GM21825 (cell line): ENCODE data around the gene DIAPH3.

Experiments
- ATAC-seq: cut with Tn5 transposase; IDR thresholded peaks from one replicate; pipeline ENCODE4 v1.9.1; 2021; ENCODE audit warnings: mild to moderate bottlenecking, moderate library complexity; ENCODE audit not compliant: unreplicated experiment

DIAPH3 gene

DNA sequence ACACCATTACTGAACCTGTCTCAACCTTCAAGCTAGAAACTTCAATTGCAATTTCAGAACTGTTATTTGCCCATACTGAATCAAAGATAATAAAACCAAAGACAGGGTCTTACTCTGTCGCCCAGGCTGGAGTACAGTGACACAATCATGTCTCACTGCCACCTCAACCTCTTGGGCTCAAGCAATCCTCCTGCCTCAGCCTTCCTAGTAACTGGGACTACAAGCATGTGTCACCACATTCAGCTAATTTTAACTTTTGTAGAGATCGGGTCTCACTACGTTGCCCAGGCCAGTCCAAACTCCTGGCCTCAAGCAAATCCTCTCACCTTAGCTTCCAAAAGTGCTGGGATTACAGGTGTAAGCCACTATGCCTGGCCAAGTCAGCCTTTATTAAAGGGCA lies 143.4 kb downstream of the DIAPH3 start:
- no peak for ATAC-seq

DNA sequence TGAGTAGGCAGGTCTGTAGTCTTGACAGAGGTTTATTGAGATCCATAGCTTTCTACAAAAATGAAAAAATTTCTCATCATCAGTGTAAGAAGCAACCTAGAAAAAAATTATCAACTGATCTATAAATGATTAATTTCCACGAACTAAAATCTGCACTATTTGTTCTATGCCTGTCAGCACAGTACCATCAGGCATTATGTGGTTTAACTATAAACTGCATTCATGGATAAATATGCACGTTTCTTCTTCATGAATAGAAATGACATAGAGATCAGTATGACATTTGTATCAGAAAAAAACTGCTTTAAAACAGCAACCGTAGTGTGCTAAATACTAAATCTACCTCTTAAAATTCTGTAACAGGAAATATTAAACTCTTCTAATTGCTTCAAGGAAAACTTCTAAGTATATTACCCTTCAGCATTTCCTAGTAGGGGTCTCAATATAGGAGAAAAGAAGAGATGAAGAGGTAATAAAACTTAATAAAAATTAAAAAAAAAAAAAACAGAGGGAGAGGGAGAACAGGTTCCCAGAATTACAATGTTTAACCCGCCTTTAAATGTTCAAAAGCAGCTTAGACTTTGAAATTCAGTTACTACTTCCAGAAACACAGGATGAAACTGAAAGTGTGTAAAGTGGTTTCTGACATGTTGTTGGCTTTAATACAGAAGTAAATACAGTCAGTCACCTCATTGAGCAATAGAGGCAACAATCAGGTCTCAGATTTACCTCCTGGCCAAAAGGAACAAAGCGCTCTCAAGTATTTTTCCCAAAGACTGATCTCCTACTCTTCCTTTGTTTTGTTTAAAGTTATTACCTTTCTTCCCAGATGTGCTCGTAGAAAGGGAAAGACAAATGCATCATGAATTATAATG lies 144.4 kb downstream of the DIAPH3 start:
- ATAC-seq, result peak; percentile 81

- no peak for ATAC-seq
Measured at GRCh38 chr13:60018536-60018935, 145.2 kb downstream of the DIAPH3 start.

- ATAC-seq, result no peak
Measured at GRCh38 chr13:60016229-60016628, 147.5 kb downstream of the DIAPH3 start.

DNA sequence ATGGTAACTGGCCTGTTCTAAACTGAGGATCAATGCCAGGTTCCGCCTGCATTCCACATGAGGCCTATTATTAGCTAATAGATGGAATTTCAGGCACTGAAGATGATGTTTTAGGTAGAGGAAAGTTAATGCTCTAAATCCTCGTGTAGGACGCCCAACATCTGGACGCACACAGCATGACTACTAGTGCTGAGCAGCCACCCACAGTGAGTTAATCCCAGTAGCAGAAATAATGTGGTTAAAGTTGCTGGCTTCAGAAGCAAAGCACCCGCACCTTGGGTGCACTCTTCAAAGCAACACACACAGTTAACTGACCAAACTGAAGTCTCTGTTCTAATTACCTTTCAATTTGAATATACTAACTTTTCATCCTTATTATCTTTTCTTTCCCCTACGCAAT lies 150.6 kb downstream of the DIAPH3 start:
- no peak for ATAC-seq

GRCh38 chr13:60012488-60012887 lies 151.2 kb downstream of the DIAPH3 start:
- ATAC-seq, result no peak

GRCh38 chr13:60009300-60010253 lies 154.2 kb downstream of the DIAPH3 start:
- ATAC-seq, result no peak

GRCh38 chr13:60001889-60002288 lies 161.8 kb downstream of the DIAPH3 start:
- no peak for ATAC-seq

GRCh38 chr13:60000976-60001375 lies 162.8 kb downstream of the DIAPH3 start:
- ATAC-seq, result no peak

DNA sequence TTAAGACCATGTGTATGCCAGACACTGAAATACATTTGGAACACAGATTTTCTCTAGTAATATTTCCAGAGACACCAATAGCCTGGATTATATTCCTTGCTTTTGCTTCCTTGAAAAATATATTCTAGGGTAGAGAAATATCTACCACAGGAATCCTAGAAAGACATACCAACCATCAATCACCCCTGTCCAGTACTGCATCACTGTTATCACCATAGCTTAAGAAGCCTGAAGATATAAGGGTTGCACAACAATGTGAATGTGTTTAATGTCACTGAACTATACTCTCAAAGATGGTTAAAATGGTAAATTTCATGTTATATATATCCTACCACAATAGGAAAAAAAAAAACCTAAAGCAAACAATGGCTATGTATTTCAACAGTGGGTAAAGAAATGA lies 163.6 kb downstream of the DIAPH3 start:
- no peak for ATAC-seq

DNA sequence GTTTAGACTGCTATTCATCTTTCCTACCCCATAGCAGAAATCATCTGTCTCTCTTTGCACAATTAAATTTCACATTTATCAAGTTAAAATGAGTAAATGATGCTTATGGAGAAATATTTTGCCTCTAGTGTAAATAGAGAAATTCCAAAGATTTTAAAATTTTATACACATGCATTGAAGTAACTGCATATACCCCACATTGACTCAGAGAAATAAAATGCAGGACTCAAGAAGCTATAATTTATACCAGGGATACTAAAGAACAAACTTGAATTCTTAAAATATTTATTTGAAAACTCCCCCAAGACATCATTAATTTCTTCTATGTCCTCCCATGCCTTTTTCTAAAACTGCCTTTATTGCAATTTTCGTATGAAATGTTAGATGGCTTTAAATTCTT lies 165.8 kb downstream of the DIAPH3 start:
- ATAC-seq, result no peak

DNA sequence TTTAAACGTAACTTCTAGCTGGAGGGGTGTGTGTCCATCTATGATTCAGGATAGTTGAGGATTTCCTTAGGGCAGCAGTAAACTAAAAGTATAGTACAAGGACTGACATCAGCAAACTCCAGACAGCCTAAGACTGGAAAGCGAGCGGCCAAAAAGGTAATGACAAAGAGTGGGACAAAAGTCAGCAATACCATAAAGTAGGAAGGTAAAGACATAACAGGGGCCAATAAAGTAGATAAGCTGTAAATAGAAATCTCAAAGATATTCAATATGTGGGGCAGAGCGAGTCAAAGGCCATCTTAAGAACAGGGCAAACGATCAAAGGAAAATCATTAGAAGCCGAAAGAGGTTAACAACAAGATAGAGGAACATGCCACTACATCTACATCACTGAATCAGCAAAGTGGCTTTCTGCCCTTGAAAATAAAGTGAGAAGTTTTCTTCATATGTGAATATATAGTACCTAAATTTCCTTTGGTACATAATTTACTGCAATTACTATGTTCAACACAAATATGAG lies 167.2 kb downstream of the DIAPH3 start:
- ATAC-seq, result no peak

DNA sequence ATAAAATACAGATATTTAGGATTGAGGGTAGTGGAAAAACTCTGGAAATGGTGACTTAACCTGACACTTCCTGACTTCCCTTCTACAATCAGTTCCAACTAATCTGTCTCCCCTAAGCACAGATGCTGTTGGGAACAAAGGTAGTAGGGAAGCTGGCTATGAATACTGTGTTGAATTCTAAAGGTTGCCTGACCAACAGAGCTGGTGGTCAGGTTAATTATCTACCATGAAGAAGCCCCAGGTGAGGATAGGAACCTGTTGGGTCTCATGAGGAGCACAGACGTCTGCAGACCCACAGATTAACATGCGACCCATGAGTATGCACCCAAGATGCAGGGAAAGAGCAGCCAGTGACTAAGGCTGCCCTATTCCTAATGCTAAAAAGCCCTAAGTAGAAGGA lies 172.3 kb downstream of the DIAPH3 start:
- ATAC-seq, result no peak

GRCh38 chr13:59982631-59983382 lies 180.9 kb downstream of the DIAPH3 start:
- ATAC-seq, result no peak

- ATAC-seq, result no peak
Measured at GRCh38 chr13:59979589-59979988, 184.1 kb downstream of the DIAPH3 start.

GRCh38 chr13:59978862-59979261 lies 184.9 kb downstream of the DIAPH3 start:
- ATAC-seq, result no peak

- ATAC-seq, result no peak
Measured at GRCh38 chr13:59976856-59977255, 186.9 kb downstream of the DIAPH3 start.

DNA sequence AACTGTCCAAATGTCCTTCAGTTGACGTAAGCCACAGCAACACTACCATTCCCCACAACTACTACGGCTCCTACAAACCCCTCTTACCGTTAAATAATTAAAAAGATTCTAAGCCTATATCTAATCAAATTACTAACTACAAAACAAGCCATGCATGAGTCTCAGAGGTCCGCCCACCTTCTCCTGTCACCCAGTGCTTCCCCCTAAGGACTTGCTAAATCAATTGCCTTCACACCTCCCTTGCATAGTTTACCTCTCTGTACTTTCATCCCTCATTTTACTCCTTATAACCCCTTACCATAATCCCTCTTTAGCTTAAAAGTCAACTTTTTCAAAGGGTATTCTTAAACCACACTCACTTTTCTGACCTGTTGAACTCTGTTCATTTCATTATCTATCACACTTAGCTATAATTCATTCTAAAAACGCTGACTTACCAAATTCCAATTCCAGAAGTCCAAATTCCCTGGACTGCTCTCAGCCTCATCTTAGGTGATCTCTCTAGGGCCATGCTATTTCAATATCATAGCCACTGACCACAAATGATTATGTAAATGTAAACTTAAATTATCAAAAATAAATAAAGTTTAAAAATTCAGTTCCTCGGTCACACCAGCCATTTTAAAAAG lies 187.8 kb downstream of the DIAPH3 start:
- no peak for ATAC-seq

DNA sequence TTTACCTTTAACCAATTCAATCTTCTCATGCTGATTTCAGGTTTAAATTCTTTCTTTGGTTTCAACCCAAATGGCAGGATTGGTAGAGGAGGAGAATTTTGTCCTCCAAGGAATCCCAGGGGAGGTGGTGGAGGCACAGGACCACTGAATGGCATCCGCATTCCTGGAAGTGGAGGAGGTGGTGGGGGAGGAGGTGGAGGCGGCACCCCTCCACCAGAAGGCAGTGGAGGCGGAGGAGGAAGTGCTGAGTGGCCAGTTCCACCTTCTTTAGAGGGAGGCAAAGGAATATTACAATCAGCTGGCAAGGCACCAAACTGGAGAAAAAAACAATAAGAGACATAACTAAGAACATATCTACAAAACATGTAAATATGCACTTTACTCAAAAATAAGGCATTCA lies 192.9 kb downstream of the DIAPH3 start:
- no peak for ATAC-seq

- no peak for ATAC-seq
Measured at GRCh38 chr13:59963827-59964226, 199.9 kb downstream of the DIAPH3 start.
